CD14-positive monocyte (primary cell): ENCODE measurements around the gene MYO19. TPM values are rescaled to one million over a fixed set of nuclear protein-coding genes. Genes with fewer than 3 reads are reported as not detected.

Source experiments
- DNase-seq, 3 donors: peaks; one replicate each; pipeline ENCODE4 v3.0.0-alpha.2; 2011 to 2022
- H2AFZ ChIP-seq: 2 replicates; pipeline ENCODE4 v1.6.0; 2012; ENCODE audit warnings: mild to moderate bottlenecking, low read depth, low read length, inconsistent platforms; ENCODE audit not compliant: insufficient read depth, poor library complexity, severe bottlenecking
- H3K27ac ChIP-seq, 2 donors: 1 replicate in 1 of 2; 2 replicates in 1 of 2; pipeline ENCODE4 v1.5.1; 2012 to 2013; ENCODE audit warnings: low read length in 2 of 2, control low read depth in 1 of 2, inconsistent platforms in 1 of 2, low read depth in 1 of 2, mild to moderate bottlenecking in 1 of 2
- H3K27me3 ChIP-seq, 2 donors: one replicate each; pipeline versions ENCODE4 v1.6.0 to v1.6.1; 2011 to 2013; ENCODE audit warnings: low read length in 2 of 2; ENCODE audit not compliant: control insufficient read depth in 2 of 2, insufficient read depth in 2 of 2
- H3K36me3 ChIP-seq, 2 donors: replicated peaks in 1 of 2; 1 replicate in 1 of 2; 2 replicates in 1 of 2; pipeline versions ENCODE4 v1.5.1 to v1.6.1; 2012 to 2013; ENCODE audit warnings: low read length in 2 of 2, control low read depth in 1 of 2, inconsistent platforms in 1 of 2, mild to moderate bottlenecking in 1 of 2; ENCODE audit not compliant: insufficient read depth in 2 of 2, control insufficient read depth in 1 of 2
- H3K4me1 ChIP-seq, 2 donors: 1 replicate in 1 of 2; 2 replicates in 1 of 2; pipeline versions ENCODE4 v1.5.1 to v1.6.1; 2012 to 2013; ENCODE audit warnings: low read length in 2 of 2, control low read depth in 1 of 2, inconsistent platforms in 1 of 2, mild to moderate bottlenecking in 1 of 2, moderate library complexity in 1 of 2; ENCODE audit not compliant: insufficient read depth in 2 of 2, control insufficient read depth in 1 of 2
- H3K4me2 ChIP-seq: replicated peaks from 2 replicates; pipeline ENCODE3; 2012; ENCODE audit warnings: low read length, moderate library complexity, mild to moderate bottlenecking; ENCODE audit not compliant: poor library complexity, severe bottlenecking; ENCODE audit errors: extremely low read depth
- H3K4me3 ChIP-seq, 3 experiments: fragments of 200-600 bp in 1 of 3; sonication (generic) in 1 of 3; replicated peaks in 1 of 3; 1 replicate in 2 of 3; 2 replicates in 1 of 3; pipeline ENCODE4 v1.5.1; 2011 to 2013; ENCODE audit warnings: low read length in 3 of 3, mild to moderate bottlenecking in 3 of 3, control low read depth in 2 of 3, low read depth in 2 of 3, inconsistent platforms in 1 of 3, moderate library complexity in 1 of 3
- H3K79me2 ChIP-seq: 2 replicates; pipeline ENCODE4 v1.6.0; 2012; ENCODE audit warnings: mild to moderate bottlenecking, control low read depth, inconsistent platforms, low read length, moderate library complexity; ENCODE audit not compliant: insufficient read depth
- H3K9ac ChIP-seq: 2 replicates; pipeline ENCODE4 v1.6.0; 2017; ENCODE audit warnings: low read length, mild to moderate bottlenecking; ENCODE audit not compliant: insufficient read depth, poor library complexity, severe bottlenecking
- H3K9me3 ChIP-seq, 2 donors: replicated peaks in 1 of 2; 1 replicate in 1 of 2; 2 replicates in 1 of 2; pipeline versions ENCODE4 v1.5.1 to v1.6.1; 2012 to 2013; ENCODE audit warnings: low read length in 2 of 2, control low read depth in 1 of 2; ENCODE audit not compliant: control insufficient read depth in 1 of 2, insufficient read depth in 1 of 2
- H4K20me1 ChIP-seq: 2 replicates; pipeline ENCODE4 v1.6.0; 2012; ENCODE audit warnings: mild to moderate bottlenecking, low read length, control low read depth, moderate library complexity; ENCODE audit not compliant: insufficient read depth
- H3K27ac Mint-ChIP-seq, 7 donors: one replicate each; pipeline ENCODE4 v1.8.0; 2020; ENCODE audit warnings: mild to moderate bottlenecking in 7 of 7, mixed read lengths in 7 of 7, moderate library complexity in 6 of 7, inconsistent platforms in 2 of 7
- H3K27me3 Mint-ChIP-seq, 3 donors: one replicate each; pipeline ENCODE4 v1.8.0; 2021 to 2022; ENCODE audit warnings: low read depth in 3 of 3, mild to moderate bottlenecking in 3 of 3, mixed read lengths in 3 of 3, moderate library complexity in 3 of 3, inconsistent platforms in 1 of 3
- H3K36me3 Mint-ChIP-seq, 2 donors: one replicate each; pipeline ENCODE4 v1.8.0; 2020; ENCODE audit warnings: mixed read lengths in 2 of 2, inconsistent platforms in 1 of 2, mild to moderate bottlenecking in 1 of 2
- H3K4me1 Mint-ChIP-seq: one replicate; pipeline ENCODE4 v1.8.0; 2020; ENCODE audit warnings: mild to moderate bottlenecking, mixed read lengths
- H3K4me3 Mint-ChIP-seq, 2 donors: one replicate each; pipeline ENCODE4 v1.8.0; 2020; ENCODE audit warnings: mild to moderate bottlenecking in 2 of 2, mixed read lengths in 2 of 2, moderate library complexity in 1 of 2
- H3K9me3 Mint-ChIP-seq, 7 donors: one replicate each; pipeline ENCODE4 v1.8.0; 2020 to 2022; ENCODE audit warnings: mixed read lengths in 7 of 7, mild to moderate bottlenecking in 6 of 7, moderate library complexity in 6 of 7, inconsistent platforms in 2 of 7
- WGBS: methylation state at CpG from one replicate; pipeline ENCODE4 v1.1.5; 2013; ENCODE audit warnings: missing lambda C conversion rate; ENCODE audit not compliant: insufficient coverage; 5-methylcytosine and 5-hydroxymethylcytosine counted together
- intact Hi-C, 2 donors: fragments of 100-400 bp; cut with micrococcal nuclease; formaldehyde crosslinking; loops; one replicate each; pipeline versions ENCODE4 v1.15.0 to v1.15.1; 2023
- polyA minus RNA-seq: library from RNA; depleted of rRNA, polyadenylated mRNA; stranded (reverse); fragments of >200 nt; gene quantifications from 2 replicates; pipeline ENCODE4 v1.2.3, GENCODE V29; 2012
- polyA plus RNA-seq, 3 donors: library from polyadenylated mRNA; depleted of rRNA in 1 of 3; unstranded in 2 of 3; stranded (reverse) in 1 of 3; fragments of 300-500 nt in 2 of 3; fragments of >200 nt in 1 of 3; fragmentation: Illumina TruSeq in 2 of 3; gene quantifications; 1 replicate in 2 of 3; 2 replicates in 1 of 3; pipeline ENCODE4 v1.2.3, GENCODE V29; 2012 to 2021
- total RNA-seq, 12 experiments: library from RNA in 1 of 12; stranded (reverse) in 1 of 12; fragments of 120-200 nt in 1 of 12; gene quantifications; one replicate each; pipeline ENCODE4 v1.2.4 and lab custom pipeline; 2013 to 2026; ENCODE audit warnings: mixed read lengths in 6 of 12, inconsistent platforms in 1 of 12
- TF ChIP-seq, protein P1 (sequence below): fragments of 200-600 bp; IDR thresholded peaks from one replicate; pipeline ENCODE4 v1.8.0; 2022; ENCODE audit warnings: antibody characterized with exemption, mild to moderate bottlenecking

MYO19 gene
- 15.5 TPM for total RNA-seq (2013)
- polyA plus RNA-seq: 10 to 100 TPM in 1 of 3 donors, 1 to 10 TPM in 2; 1.2 to 51.3 (median 1.9) TPM
- polyA minus RNA-seq: 17.1 and 21.2 TPM in 2 replicates
- 4.9 to 27.6 (median 16.7) reads per million in 11 experiments for total RNA-seq (lab: John Stamatoyannopoulos, UW)

GRCh38 chr17:36534840-36535668, at the start of gene MYO19, which contains the start of gene PIGW:
TSS of gene MYO19 (minus strand) at chr17:36534868. CDS start at chr17:36532538, 2,330 bp downstream.
TSS of gene PIGW (plus strand) at chr17:36534987. CDS start at chr17:36537102, 2,115 bp downstream.
- peaks cover 22 to 25% of the 10 kb centered on the region in 2 donors for H3K36me3 Mint-ChIP-seq
- H2AFZ ChIP-seq: peak within 1 kb of the TSS; percentile 98
- H3K4me1 ChIP-seq: peaks cover 15 to 20% of the 10 kb centered on the region in 2 donors
- WGBS: under 1% methylated on average over 80 of the region's 83 CpGs
- peak within 1 kb of the TSS; percentile 94 for H3K9ac ChIP-seq
- no peaks in the 10 kb centered on the region for H4K20me1 ChIP-seq
- H3K27ac Mint-ChIP-seq: peak within 1 kb of the TSS; percentile 94 to 99 (median 98)
- H3K9me3 Mint-ChIP-seq: no peaks in the 10 kb centered on the region
- peak within 1 kb of the TSS; percentile 71 to 99 (median 97) for H3K4me3 ChIP-seq
- peak within 1 kb of the TSS; percentile 97 for H3K4me2 ChIP-seq
- intact Hi-C loops: loop anchor here (5.0 kb wide), 2 partner anchors 43 to 48 kb away; partner anchors contain the start of gene ZNHIT3 (in 1 of the 2)
- peaks cover 24% of the 10 kb centered on the region for H3K79me2 ChIP-seq
- TF ChIP-seq, protein P1, sequence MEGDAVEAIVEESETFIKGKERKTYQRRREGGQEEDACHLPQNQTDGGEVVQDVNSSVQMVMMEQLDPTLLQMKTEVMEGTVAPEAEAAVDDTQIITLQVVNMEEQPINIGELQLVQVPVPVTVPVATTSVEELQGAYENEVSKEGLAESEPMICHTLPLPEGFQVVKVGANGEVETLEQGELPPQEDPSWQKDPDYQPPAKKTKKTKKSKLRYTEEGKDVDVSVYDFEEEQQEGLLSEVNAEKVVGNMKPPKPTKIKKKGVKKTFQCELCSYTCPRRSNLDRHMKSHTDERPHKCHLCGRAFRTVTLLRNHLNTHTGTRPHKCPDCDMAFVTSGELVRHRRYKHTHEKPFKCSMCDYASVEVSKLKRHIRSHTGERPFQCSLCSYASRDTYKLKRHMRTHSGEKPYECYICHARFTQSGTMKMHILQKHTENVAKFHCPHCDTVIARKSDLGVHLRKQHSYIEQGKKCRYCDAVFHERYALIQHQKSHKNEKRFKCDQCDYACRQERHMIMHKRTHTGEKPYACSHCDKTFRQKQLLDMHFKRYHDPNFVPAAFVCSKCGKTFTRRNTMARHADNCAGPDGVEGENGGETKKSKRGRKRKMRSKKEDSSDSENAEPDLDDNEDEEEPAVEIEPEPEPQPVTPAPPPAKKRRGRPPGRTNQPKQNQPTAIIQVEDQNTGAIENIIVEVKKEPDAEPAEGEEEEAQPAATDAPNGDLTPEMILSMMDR: no peak
- peak within 1 kb of the TSS; percentile 97 to 98 for H3K27ac ChIP-seq
- H3K4me1 Mint-ChIP-seq: peaks cover 18% of the 10 kb centered on the region
- H3K4me3 Mint-ChIP-seq: peak within 1 kb of the TSS; percentile 95 to 96
- no peaks in the 10 kb centered on the region for H3K9me3 ChIP-seq
- peaks cover 8 to 29% of the 10 kb centered on the region in 2 donors for H3K36me3 ChIP-seq
- DNase-seq: peak; percentile 86 to 89 (median 87)
- peaks cover 0 to 2% (median 0%) of the 10 kb centered on the region in 3 donors for H3K27me3 Mint-ChIP-seq
- no peaks in the 10 kb centered on the region for H3K27me3 ChIP-seq

- peaks cover 91 to 98% of the 10 kb centered on the region in 2 donors for H3K36me3 ChIP-seq
- no peak overlapping the region for H3K27ac ChIP-seq
- no peak for DNase-seq
- no peaks in the 10 kb centered on the region for H3K4me1 ChIP-seq
- intact Hi-C loops: no loop called here
- TF ChIP-seq, protein P1: no peak
- H3K36me3 Mint-ChIP-seq: peaks cover 74 to 89% of the 10 kb centered on the region in 2 donors
- no peaks in the 10 kb centered on the region for H3K4me1 Mint-ChIP-seq
- H4K20me1 ChIP-seq: peaks cover 85% of the 10 kb centered on the region
- no CpG with 5 or more reads among the region's 1 CpG for WGBS
- H3K4me2 ChIP-seq: no peak overlapping the region
- H2AFZ ChIP-seq: no peak overlapping the region
- H3K9me3 Mint-ChIP-seq: peaks cover 0 to 3% (median 0%) of the 10 kb centered on the region in 7 donors
- no peak overlapping the region for H3K4me3 ChIP-seq
- no peak overlapping the region for H3K9ac ChIP-seq
- H3K27me3 ChIP-seq: no peaks in the 10 kb centered on the region
- no peak overlapping the region for H3K4me3 Mint-ChIP-seq
- no peak overlapping the region for H3K27ac Mint-ChIP-seq
- peaks cover 41% of the 10 kb centered on the region for H3K79me2 ChIP-seq
- no peaks in the 10 kb centered on the region for H3K27me3 Mint-ChIP-seq
- no peaks in the 10 kb centered on the region for H3K9me3 ChIP-seq
Measured at GRCh38 chr17:36583787-36584186, 49.1 kb upstream of the MYO19 start.
